HEK293 (cell line): ENCODE results near the gene PAIP2.

ENCODE experiments used
- FEZF1 ChIP-seq: fragments of 450-650 bp; formaldehyde crosslinking; IDR thresholded peaks from 2 replicates; pipeline ENCODE4 v1.5.1; 2016; ENCODE audit warnings: missing biosample characterization, missing genetic modification characterization
- KLF9 ChIP-seq: fragments of 450-650 bp; formaldehyde crosslinking; IDR thresholded peaks from 2 replicates; pipeline ENCODE4 v1.5.1; 2016; ENCODE audit warnings: missing biosample characterization, missing genetic modification characterization, low read depth
- ZBTB11 ChIP-seq: fragments of 450-650 bp; formaldehyde crosslinking; conservative IDR thresholded peaks from 2 replicates; pipeline ENCODE4 v1.5.1; 2016; ENCODE audit warnings: low read depth, missing biosample characterization, missing genetic modification characterization
- ZNF10 ChIP-seq: fragments of 450-650 bp; formaldehyde crosslinking; IDR thresholded peaks from 2 replicates; pipeline ENCODE4 v1.5.1; 2017; ENCODE audit warnings: missing biosample characterization, missing genetic modification characterization
- ZNF112 ChIP-seq: fragments of 450-650 bp; formaldehyde crosslinking; IDR thresholded peaks from 2 replicates; pipeline ENCODE4 v1.5.0; 2017; ENCODE audit warnings: missing biosample characterization, missing genetic modification characterization
- ZNF133 ChIP-seq: fragments of 450-650 bp; formaldehyde crosslinking; IDR thresholded peaks from 2 replicates; pipeline ENCODE4 v1.5.1; 2016; ENCODE audit warnings: missing biosample characterization, missing genetic modification characterization
- ZNF138 ChIP-seq: fragments of 450-650 bp; formaldehyde crosslinking; IDR thresholded peaks from 2 replicates; pipeline ENCODE4 v1.5.1; 2016; ENCODE audit warnings: missing biosample characterization, missing genetic modification characterization, borderline replicate concordance
- ZNF239 ChIP-seq: fragments of 450-650 bp; formaldehyde crosslinking; IDR thresholded peaks from 2 replicates; pipeline ENCODE4 v1.5.1; 2016; ENCODE audit warnings: missing biosample characterization, missing genetic modification characterization
- ZNF248 ChIP-seq: fragments of 450-650 bp; formaldehyde crosslinking; IDR thresholded peaks from 2 replicates; pipeline ENCODE4 v1.5.1; 2017; ENCODE audit warnings: missing biosample characterization, missing genetic modification characterization
- ZNF292 ChIP-seq: fragments of 450-650 bp; formaldehyde crosslinking; IDR thresholded peaks from 2 replicates; pipeline ENCODE4 v1.5.1; 2016; ENCODE audit warnings: low read depth, missing biosample characterization, missing genetic modification characterization, borderline replicate concordance
- ZNF341 ChIP-seq: fragments of 450-650 bp; formaldehyde crosslinking; IDR thresholded peaks from 2 replicates; pipeline ENCODE4; 2016; ENCODE audit warnings: low read depth, missing biosample characterization, missing genetic modification characterization
- ZNF398 ChIP-seq: fragments of 450-650 bp; formaldehyde crosslinking; IDR thresholded peaks from 2 replicates; pipeline ENCODE4 v1.5.1; 2017; ENCODE audit warnings: missing biosample characterization, missing genetic modification characterization
- ZNF426 ChIP-seq: fragments of 450-650 bp; formaldehyde crosslinking; IDR thresholded peaks from 2 replicates; pipeline ENCODE4 v1.5.1; 2017; ENCODE audit warnings: missing biosample characterization, missing genetic modification characterization, mild to moderate bottlenecking, inconsistent platforms, moderate library complexity
- ZNF501 ChIP-seq: fragments of 450-650 bp; formaldehyde crosslinking; IDR thresholded peaks from 2 replicates; pipeline ENCODE4 v1.5.1; 2016; ENCODE audit warnings: missing biosample characterization, missing genetic modification characterization
- ZNF514 ChIP-seq: fragments of 450-650 bp; formaldehyde crosslinking; IDR thresholded peaks from 2 replicates; pipeline ENCODE4 v1.5.1; 2016; ENCODE audit warnings: missing biosample characterization, missing genetic modification characterization
- ZNF571 ChIP-seq: fragments of 450-650 bp; formaldehyde crosslinking; IDR thresholded peaks from 2 replicates; pipeline ENCODE4 v1.5.0; 2017; ENCODE audit warnings: missing biosample characterization, missing genetic modification characterization
- ZNF768 ChIP-seq: fragments of 450-650 bp; formaldehyde crosslinking; IDR thresholded peaks from 2 replicates; pipeline ENCODE4 v1.5.1; 2018; ENCODE audit warnings: missing biosample characterization, mild to moderate bottlenecking, missing genetic modification characterization
- TF ChIP-seq, protein P1 (sequence below): fragments of 450-650 bp; formaldehyde crosslinking; IDR thresholded peaks from 2 replicates; pipeline ENCODE4 v1.5.1; 2016; ENCODE audit warnings: missing biosample characterization, missing genetic modification characterization
- TF ChIP-seq, protein P2 (sequence below): fragments of 450-650 bp; formaldehyde crosslinking; IDR thresholded peaks from 2 replicates; pipeline ENCODE4 v1.5.1; 2016; ENCODE audit warnings: missing biosample characterization, missing genetic modification characterization, borderline replicate concordance
- TF ChIP-seq, protein P3 (sequence below): fragments of 450-650 bp; formaldehyde crosslinking; IDR thresholded peaks from 2 replicates; pipeline ENCODE4 v1.5.1; 2016; ENCODE audit warnings: missing biosample characterization, missing genetic modification characterization
- TF ChIP-seq, protein P4 (sequence below): fragments of 450-650 bp; formaldehyde crosslinking; IDR thresholded peaks from 2 replicates; pipeline ENCODE4 v1.5.1; 2016; ENCODE audit warnings: missing biosample characterization, missing genetic modification characterization

The PAIP2 gene

GRCh38 chr5:139293507-139294373 lies 47.9 kb upstream of the PAIP2 start, which contains the start of gene MATR3 (continued):
- TF ChIP-seq, protein P1, sequence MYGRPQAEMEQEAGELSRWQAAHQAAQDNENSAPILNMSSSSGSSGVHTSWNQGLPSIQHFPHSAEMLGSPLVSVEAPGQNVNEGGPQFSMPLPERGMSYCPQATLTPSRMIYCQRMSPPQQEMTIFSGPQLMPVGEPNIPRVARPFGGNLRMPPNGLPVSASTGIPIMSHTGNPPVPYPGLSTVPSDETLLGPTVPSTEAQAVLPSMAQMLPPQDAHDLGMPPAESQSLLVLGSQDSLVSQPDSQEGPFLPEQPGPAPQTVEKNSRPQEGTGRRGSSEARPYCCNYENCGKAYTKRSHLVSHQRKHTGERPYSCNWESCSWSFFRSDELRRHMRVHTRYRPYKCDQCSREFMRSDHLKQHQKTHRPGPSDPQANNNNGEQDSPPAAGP (tag by site-specific recombination) = peak; percentile 80
- TF ChIP-seq ZNF138 (tag by site-specific recombination) (no peak), ZNF10 (no peak), FEZF1 (tag by site-specific recombination) (no peak; the same call in 1 of the 2 replicates), ZNF292 (tag by site-specific recombination) (no peak), ZNF133 (tag by site-specific recombination) (no peak), ZBTB11 (tag by site-specific recombination) (peak; percentile 41), ZNF398 (tag by site-specific recombination) (peak; percentile 93), ZNF239 (tag by site-specific recombination) (no peak), ZNF514 (no peak), ZNF571 (tag by site-specific recombination) (no peak), ZNF768 (tag by site-specific recombination) (no peak), ZNF426 (tag by site-specific recombination) (no peak; the same call in 1 of the 2 replicates), ZNF248 (tag by site-specific recombination) (no peak), ZNF501 (tag by site-specific recombination) (peak; percentile 96), ZNF112 (tag by site-specific recombination) (no peak), KLF9 (tag by site-specific recombination) (peak; percentile 91), ZNF341 (tag by site-specific recombination) (peak; percentile 75)
- TF ChIP-seq, protein P2, sequence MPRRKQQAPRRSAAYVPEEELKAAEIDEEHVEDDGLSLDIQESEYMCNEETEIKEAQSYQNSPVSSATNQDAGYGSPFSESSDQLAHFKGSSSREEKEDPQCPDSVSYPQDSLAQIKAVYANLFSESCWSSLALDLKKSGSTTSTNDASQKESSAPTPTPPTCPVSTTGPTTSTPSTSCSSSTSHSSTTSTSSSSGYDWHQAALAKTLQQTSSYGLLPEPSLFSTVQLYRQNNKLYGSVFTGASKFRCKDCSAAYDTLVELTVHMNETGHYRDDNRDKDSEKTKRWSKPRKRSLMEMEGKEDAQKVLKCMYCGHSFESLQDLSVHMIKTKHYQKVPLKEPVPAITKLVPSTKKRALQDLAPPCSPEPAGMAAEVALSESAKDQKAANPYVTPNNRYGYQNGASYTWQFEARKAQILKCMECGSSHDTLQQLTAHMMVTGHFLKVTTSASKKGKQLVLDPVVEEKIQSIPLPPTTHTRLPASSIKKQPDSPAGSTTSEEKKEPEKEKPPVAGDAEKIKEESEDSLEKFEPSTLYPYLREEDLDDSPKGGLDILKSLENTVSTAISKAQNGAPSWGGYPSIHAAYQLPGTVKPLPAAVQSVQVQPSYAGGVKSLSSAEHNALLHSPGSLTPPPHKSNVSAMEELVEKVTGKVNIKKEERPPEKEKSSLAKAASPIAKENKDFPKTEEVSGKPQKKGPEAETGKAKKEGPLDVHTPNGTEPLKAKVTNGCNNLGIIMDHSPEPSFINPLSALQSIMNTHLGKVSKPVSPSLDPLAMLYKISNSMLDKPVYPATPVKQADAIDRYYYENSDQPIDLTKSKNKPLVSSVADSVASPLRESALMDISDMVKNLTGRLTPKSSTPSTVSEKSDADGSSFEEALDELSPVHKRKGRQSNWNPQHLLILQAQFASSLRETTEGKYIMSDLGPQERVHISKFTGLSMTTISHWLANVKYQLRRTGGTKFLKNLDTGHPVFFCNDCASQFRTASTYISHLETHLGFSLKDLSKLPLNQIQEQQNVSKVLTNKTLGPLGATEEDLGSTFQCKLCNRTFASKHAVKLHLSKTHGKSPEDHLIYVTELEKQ (tag by site-specific recombination) = no peak
- TF ChIP-seq, protein P3, sequence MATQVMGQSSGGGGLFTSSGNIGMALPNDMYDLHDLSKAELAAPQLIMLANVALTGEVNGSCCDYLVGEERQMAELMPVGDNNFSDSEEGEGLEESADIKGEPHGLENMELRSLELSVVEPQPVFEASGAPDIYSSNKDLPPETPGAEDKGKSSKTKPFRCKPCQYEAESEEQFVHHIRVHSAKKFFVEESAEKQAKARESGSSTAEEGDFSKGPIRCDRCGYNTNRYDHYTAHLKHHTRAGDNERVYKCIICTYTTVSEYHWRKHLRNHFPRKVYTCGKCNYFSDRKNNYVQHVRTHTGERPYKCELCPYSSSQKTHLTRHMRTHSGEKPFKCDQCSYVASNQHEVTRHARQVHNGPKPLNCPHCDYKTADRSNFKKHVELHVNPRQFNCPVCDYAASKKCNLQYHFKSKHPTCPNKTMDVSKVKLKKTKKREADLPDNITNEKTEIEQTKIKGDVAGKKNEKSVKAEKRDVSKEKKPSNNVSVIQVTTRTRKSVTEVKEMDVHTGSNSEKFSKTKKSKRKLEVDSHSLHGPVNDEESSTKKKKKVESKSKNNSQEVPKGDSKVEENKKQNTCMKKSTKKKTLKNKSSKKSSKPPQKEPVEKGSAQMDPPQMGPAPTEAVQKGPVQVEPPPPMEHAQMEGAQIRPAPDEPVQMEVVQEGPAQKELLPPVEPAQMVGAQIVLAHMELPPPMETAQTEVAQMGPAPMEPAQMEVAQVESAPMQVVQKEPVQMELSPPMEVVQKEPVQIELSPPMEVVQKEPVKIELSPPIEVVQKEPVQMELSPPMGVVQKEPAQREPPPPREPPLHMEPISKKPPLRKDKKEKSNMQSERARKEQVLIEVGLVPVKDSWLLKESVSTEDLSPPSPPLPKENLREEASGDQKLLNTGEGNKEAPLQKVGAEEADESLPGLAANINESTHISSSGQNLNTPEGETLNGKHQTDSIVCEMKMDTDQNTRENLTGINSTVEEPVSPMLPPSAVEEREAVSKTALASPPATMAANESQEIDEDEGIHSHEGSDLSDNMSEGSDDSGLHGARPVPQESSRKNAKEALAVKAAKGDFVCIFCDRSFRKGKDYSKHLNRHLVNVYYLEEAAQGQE (tag by site-specific recombination) = peak; percentile 13
- TF ChIP-seq, protein P4, sequence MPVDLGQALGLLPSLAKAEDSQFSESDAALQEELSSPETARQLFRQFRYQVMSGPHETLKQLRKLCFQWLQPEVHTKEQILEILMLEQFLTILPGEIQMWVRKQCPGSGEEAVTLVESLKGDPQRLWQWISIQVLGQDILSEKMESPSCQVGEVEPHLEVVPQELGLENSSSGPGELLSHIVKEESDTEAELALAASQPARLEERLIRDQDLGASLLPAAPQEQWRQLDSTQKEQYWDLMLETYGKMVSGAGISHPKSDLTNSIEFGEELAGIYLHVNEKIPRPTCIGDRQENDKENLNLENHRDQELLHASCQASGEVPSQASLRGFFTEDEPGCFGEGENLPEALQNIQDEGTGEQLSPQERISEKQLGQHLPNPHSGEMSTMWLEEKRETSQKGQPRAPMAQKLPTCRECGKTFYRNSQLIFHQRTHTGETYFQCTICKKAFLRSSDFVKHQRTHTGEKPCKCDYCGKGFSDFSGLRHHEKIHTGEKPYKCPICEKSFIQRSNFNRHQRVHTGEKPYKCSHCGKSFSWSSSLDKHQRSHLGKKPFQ (tag by site-specific recombination) = peak; percentile 32
